Activated T-helper 1 cell treated with Interleukin-2 at 50 U/mL for 16 hours (primary cell): ENCODE measurements around the gene DNAJC5G.
"Not testable (repeated sequence)": the region's sequence is repeated elsewhere in the genome, so short reads cannot be mapped to it uniquely, and the experiment has no call there.

Experiments used
- DNase-seq: peaks from one replicate; pipeline ENCODE4 v3.0.0-alpha.2; 2020; ENCODE audit warnings: low read depth

DNAJC5G gene

GRCh38 chr2:27281442-27281841 is 6.2 kb downstream of the DNAJC5G start:
- no peak for DNase-seq

- no peak for DNase-seq
These were observed 6.8 kb downstream of the DNAJC5G start, which contains the start of gene TRIM54 for GRCh38 chr2:27281855-27282559. TRIM54 (plus strand) TSS chr2:27282429; CDS start chr2:27282732, 303 bp downstream.

- no peak for DNase-seq
These were observed 7.7 kb downstream of the DNAJC5G start for GRCh38 chr2:27282892-27283291.

- DNase-seq, result no peak
These were observed 9.8 kb downstream of the DNAJC5G start for GRCh38 chr2:27284996-27285395.

GRCh38 chr2:27285481-27285880 is 10.2 kb downstream of the DNAJC5G start:
- DNase-seq, result no peak

- no peak for DNase-seq
These were observed 13.4 kb downstream of the DNAJC5G start for GRCh38 chr2:27288610-27289009.

GRCh38 chr2:27290549-27290948 is 15.3 kb downstream of the DNAJC5G start:
- no peak for DNase-seq

- DNase-seq, result no peak
These were observed 16.6 kb downstream of the DNAJC5G start for GRCh38 chr2:27291865-27292264.

GRCh38 chr2:27294928-27295327 is 19.7 kb downstream of the DNAJC5G start:
- DNase-seq, result no peak

GRCh38 chr2:27296481-27296880 is 21.2 kb downstream of the DNAJC5G start:
- no peak for DNase-seq

GRCh38 chr2:27297195-27297594 is 22.0 kb downstream of the DNAJC5G start:
- no peak for DNase-seq

GRCh38 chr2:27298391-27299080 is 23.3 kb downstream of the DNAJC5G start:
- no peak for DNase-seq

GRCh38 chr2:27300606-27301005 is 25.4 kb downstream of the DNAJC5G start:
- not testable (repeated sequence) for DNase-seq

GRCh38 chr2:27303093-27304025 is 28.1 kb downstream of the DNAJC5G start:
- no peak for DNase-seq

- no peak for DNase-seq
These were observed 29.4 kb downstream of the DNAJC5G start for GRCh38 chr2:27304488-27305240.

- DNase-seq, result no peak
These were observed 30.3 kb downstream of the DNAJC5G start for GRCh38 chr2:27305516-27305915.

- no peak for DNase-seq
These were observed 30.9 kb downstream of the DNAJC5G start for GRCh38 chr2:27306136-27306535.

- DNase-seq, result no peak
These were observed 31.5 kb downstream of the DNAJC5G start for GRCh38 chr2:27306573-27307286.

- DNase-seq, result no peak
These were observed 32.0 kb downstream of the DNAJC5G start for GRCh38 chr2:27307287-27307544.

GRCh38 chr2:27307545-27308358 is 32.5 kb downstream of the DNAJC5G start:
- no peak for DNase-seq
